ENCODE results near the gene PPM1H. TPM values are rescaled to one million over a fixed set of nuclear protein-coding genes. Genes with fewer than 3 reads are reported as not detected.

The PPM1H gene
- total and polyA plus RNA-seq, 8 donors, result 0.29 to 12.5 (median 3.7) TPM

GRCh38 chr12:62725781-62726180, 209.2 kb downstream of the PPM1H start:
- Histone ChIP-seq H3K4me3 (no peak overlapping the region), H3K27me3 (no peaks in the 10 kb centered on the region), H3K36me3 (no peaks in the 10 kb centered on the region), H3K4me1 (peaks cover 15 to 56% (median 26%) of the 10 kb centered on the region in 4 donors), H3K27ac (no peak overlapping the region), H3K9me3 (no peaks in the 10 kb centered on the region)
- WGBS, 5 donors, result 67 to 87% (median 79%) methylated on average over 1 of the region's 1 CpG
- DNase-seq, result no peak
- TF ChIP-seq POLR2A (IDR thresholded peaks at IDR 0.05) (no peak), CTCF (IDR thresholded peaks at IDR 0.05) (no peak), EP300 (IDR thresholded peaks at IDR 0.05) (no peak), POLR2AphosphoS5 (IDR thresholded peaks at IDR 0.05) (no peak)
- intact Hi-C loops (cut with DNase I; ENCODE audit: low total_unique reads), result no loop called here

GRCh38 chr12:62724947-62725451, 210.0 kb downstream of the PPM1H start:
- DNase-seq, result peak; percentile 67 to 93
- H3K27me3 ChIP-seq, result no peaks in the 10 kb centered on the region
- H3K9me3 ChIP-seq, result no peaks in the 10 kb centered on the region
- no peak overlapping the region for H3K4me3 ChIP-seq
- H3K27ac ChIP-seq, result peak overlapping the region in 3 of 5 donors; percentile 3 to 56 (median 27)
- no peaks in the 10 kb centered on the region for H3K36me3 ChIP-seq
- intact Hi-C loops (cut with DNase I; ENCODE audit: low total_unique reads), result no loop called here
- 36 to 51% (median 41%) methylated on average over 4 of the region's 4 CpGs for WGBS, 5 donors
- no peak for TF ChIP-seq POLR2A (IDR thresholded peaks at IDR 0.05)
- no peak for TF ChIP-seq CTCF (IDR thresholded peaks at IDR 0.05)
- peak; percentile 34 to 91 (median 70) for TF ChIP-seq POLR2AphosphoS5 (IDR thresholded peaks at IDR 0.05)
- peaks cover 11 to 54% (median 23%) of the 10 kb centered on the region in 4 donors for H3K4me1 ChIP-seq

DNA sequence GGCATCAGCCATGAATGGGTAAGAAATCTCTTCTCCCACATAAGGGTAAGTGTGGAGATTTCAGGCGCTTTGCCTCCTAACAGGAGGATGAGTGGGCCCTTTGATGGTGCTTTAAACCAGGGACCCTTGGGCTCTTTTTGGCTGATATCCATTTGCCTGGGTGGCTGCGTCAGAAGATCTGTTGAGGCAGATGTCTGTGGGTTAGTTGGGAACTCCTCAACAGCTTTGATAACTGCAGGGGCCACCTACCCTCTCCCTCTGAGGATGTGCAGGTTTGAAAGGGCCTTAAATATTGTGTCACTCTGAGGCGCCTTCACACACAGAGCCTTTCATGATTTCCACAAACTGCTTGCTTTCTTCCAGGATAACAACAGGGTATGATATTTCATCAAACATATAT, 210.7 kb downstream of the PPM1H start:
- WGBS, 5 donors, result 91 to 95% (median 94%) methylated on average over 3 of the region's 3 CpGs
- Histone ChIP-seq H3K4me3 (no peak overlapping the region), H3K9me3 (no peaks in the 10 kb centered on the region), H3K4me1 (peaks cover 10 to 47% (median 21%) of the 10 kb centered on the region in 4 donors), H3K27me3 (no peaks in the 10 kb centered on the region), H3K27ac (peak overlapping the region in 4 of 5 donors; percentile 3 to 56 (median 40)), H3K36me3 (no peaks in the 10 kb centered on the region)
- intact Hi-C loops (cut with DNase I; ENCODE audit: low total_unique reads), result no loop called here
- no peak for DNase-seq
- no peak for TF ChIP-seq POLR2A (IDR thresholded peaks at IDR 0.05)
- no peak for TF ChIP-seq EP300 (IDR thresholded peaks at IDR 0.05)
- TF ChIP-seq POLR2AphosphoS5 (IDR thresholded peaks at IDR 0.05), result no peak
- no peak for TF ChIP-seq CTCF (IDR thresholded peaks at IDR 0.05)

GRCh38 chr12:62722971-62723680, 211.8 kb downstream of the PPM1H start:
- intact Hi-C loops (cut with DNase I; ENCODE audit: low total_unique reads), result no loop called here
- no peak overlapping the region for H3K4me3 ChIP-seq

More at GRCh38 chr12:62722971-62723680, 211.8 kb downstream of the PPM1H start:
- no peaks in the 10 kb centered on the region for H3K9me3 ChIP-seq
- DNase-seq, result no peak
- no peaks in the 10 kb centered on the region for H3K27me3 ChIP-seq
- peaks cover 10 to 38% (median 14%) of the 10 kb centered on the region in 4 donors for H3K4me1 ChIP-seq
- H3K36me3 ChIP-seq, result no peaks in the 10 kb centered on the region
- no peak overlapping the region for H3K27ac ChIP-seq
- TF ChIP-seq POLR2A (IDR thresholded peaks at IDR 0.05) (no peak), POLR2AphosphoS5 (IDR thresholded peaks at IDR 0.05) (no peak), EP300 (IDR thresholded peaks at IDR 0.05) (no peak), CTCF (IDR thresholded peaks at IDR 0.05) (no peak)
- 74 to 88% (median 84%) methylated on average over 3 of the region's 3 CpGs for WGBS, 5 donors

All from stomach (tissue), 9 donors.